ENCODE measurements around the gene GPR132. TPM values are rescaled to one million over a fixed set of nuclear protein-coding genes. Genes with fewer than 3 reads are reported as not detected.

GPR132 gene
- total RNA-seq, 1 experiment from 2014 or later, result 0.08 TPM

DNA sequence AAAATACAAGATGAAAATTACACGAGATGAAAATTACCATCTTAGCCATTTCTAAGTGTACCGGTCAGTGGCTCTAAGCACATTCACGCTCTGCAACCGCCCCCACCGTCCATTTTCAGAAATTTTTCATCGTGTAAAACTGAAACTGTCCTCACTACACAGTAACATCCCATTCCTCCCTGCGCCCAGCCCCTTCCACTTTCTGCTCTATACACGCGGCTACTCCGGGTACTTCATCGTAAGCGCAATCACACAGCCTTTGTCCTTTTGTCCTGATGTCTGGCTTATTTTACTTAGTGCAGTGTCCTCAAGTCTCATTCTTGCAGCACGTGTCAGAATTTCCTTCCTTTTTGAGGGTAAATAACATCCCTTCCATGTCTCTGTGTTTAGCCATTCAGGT is 3.6 kb upstream of the GPR132 start:
- Histone ChIP-seq H3K36me3 (ENCODE audit: control insufficient read depth, insufficient read depth, low read length) (no peaks in the 10 kb centered on the region), H3K4me3 (ENCODE audit: low read depth in 2 of 2, low read length in 2 of 2) (no peak overlapping the region), H3K9me3 (ENCODE audit: control insufficient read depth, insufficient read depth, low read depth, low read length) (no peaks in the 10 kb centered on the region), H3K27ac (ENCODE audit: low read length) (no peak overlapping the region), H3K27me3 (ENCODE audit: control insufficient read depth, insufficient read depth, low read length) (no peaks in the 10 kb centered on the region), H3K4me1 (ENCODE audit: control insufficient read depth, insufficient read depth, low read length) (no peaks in the 10 kb centered on the region)
- in situ Hi-C loops (cut with HindIII; ENCODE audit: low pct_unique_long_range_greater_than_20kb, low sequenced_read_pairs), result no loop called here
- no peak for ATAC-seq
- POLR2A ChIA-PET, result no interaction called here
- CTCF ChIA-PET, result no interaction called here
- intact Hi-C loops (cut with micrococcal nuclease; ENCODE audit: unreplicated experiment), result no loop called here
- no TSS peak for BruUV-seq (replicated peaks)
- DNase-seq (ENCODE audit: low read depth, low spot score), result no peak
- TF ChIP-seq POLR2AphosphoS5 (IDR thresholded peaks at IDR 0.05; ENCODE audit: low read depth, low read length), result no peak
- no peak for TF ChIP-seq SIN3A (IDR thresholded peaks at IDR 0.05; ENCODE audit: borderline replicate concordance, insufficient read depth, low read depth, low read length)
- TF ChIP-seq, protein P1, sequence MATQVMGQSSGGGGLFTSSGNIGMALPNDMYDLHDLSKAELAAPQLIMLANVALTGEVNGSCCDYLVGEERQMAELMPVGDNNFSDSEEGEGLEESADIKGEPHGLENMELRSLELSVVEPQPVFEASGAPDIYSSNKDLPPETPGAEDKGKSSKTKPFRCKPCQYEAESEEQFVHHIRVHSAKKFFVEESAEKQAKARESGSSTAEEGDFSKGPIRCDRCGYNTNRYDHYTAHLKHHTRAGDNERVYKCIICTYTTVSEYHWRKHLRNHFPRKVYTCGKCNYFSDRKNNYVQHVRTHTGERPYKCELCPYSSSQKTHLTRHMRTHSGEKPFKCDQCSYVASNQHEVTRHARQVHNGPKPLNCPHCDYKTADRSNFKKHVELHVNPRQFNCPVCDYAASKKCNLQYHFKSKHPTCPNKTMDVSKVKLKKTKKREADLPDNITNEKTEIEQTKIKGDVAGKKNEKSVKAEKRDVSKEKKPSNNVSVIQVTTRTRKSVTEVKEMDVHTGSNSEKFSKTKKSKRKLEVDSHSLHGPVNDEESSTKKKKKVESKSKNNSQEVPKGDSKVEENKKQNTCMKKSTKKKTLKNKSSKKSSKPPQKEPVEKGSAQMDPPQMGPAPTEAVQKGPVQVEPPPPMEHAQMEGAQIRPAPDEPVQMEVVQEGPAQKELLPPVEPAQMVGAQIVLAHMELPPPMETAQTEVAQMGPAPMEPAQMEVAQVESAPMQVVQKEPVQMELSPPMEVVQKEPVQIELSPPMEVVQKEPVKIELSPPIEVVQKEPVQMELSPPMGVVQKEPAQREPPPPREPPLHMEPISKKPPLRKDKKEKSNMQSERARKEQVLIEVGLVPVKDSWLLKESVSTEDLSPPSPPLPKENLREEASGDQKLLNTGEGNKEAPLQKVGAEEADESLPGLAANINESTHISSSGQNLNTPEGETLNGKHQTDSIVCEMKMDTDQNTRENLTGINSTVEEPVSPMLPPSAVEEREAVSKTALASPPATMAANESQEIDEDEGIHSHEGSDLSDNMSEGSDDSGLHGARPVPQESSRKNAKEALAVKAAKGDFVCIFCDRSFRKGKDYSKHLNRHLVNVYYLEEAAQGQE (IDR thresholded peaks at IDR 0.05; ENCODE audit: insufficient read depth in 1 of 2, low read depth in 2 of 2, low read length in 1 of 2), result no peak
- TF ChIP-seq CTCF (IDR thresholded peaks at IDR 0.05), result no peak
- no peak for TF ChIP-seq TCF7L2 (IDR thresholded peaks at IDR 0.05; ENCODE audit: low read depth, low read length)

GRCh38 chr14:105067969-105068301 is 2.7 kb upstream of the GPR132 start:
- H3K4me3 ChIP-seq (ENCODE audit: low read depth in 2 of 2, low read length in 2 of 2), result no peak overlapping the region
- H3K9me3 ChIP-seq (ENCODE audit: control insufficient read depth, insufficient read depth, low read depth, low read length), result no peaks in the 10 kb centered on the region
- H3K36me3 ChIP-seq (ENCODE audit: control insufficient read depth, insufficient read depth, low read length), result no peaks in the 10 kb centered on the region
- in situ Hi-C loops (cut with HindIII; ENCODE audit: low pct_unique_long_range_greater_than_20kb, low sequenced_read_pairs), result no loop called here
- ATAC-seq (no peak), DNase-seq (ENCODE audit: low read depth, low spot score) (no peak)
- H3K4me1 ChIP-seq (ENCODE audit: control insufficient read depth, insufficient read depth, low read length), result no peaks in the 10 kb centered on the region
- intact Hi-C loops (cut with micrococcal nuclease; ENCODE audit: unreplicated experiment), result no loop called here
- ChIA-PET POLR2A (no interaction called here), CTCF (no interaction called here)
- TF ChIP-seq CTCF (IDR thresholded peaks at IDR 0.05) (no peak), POLR2AphosphoS5 (IDR thresholded peaks at IDR 0.05; ENCODE audit: low read depth, low read length) (no peak), TCF7L2 (IDR thresholded peaks at IDR 0.05; ENCODE audit: low read depth, low read length) (no peak), SIN3A (IDR thresholded peaks at IDR 0.05; ENCODE audit: borderline replicate concordance, insufficient read depth, low read depth, low read length) (no peak)
- TF ChIP-seq, protein P1 (IDR thresholded peaks at IDR 0.05; ENCODE audit: insufficient read depth in 1 of 2, low read depth in 2 of 2, low read length in 1 of 2), result no peak
- H3K27me3 ChIP-seq (ENCODE audit: control insufficient read depth, insufficient read depth, low read length), result no peaks in the 10 kb centered on the region
- BruUV-seq (replicated peaks), result no TSS peak
- H3K27ac ChIP-seq (ENCODE audit: low read length), result no peak overlapping the region
